ENCODE results near the gene CD244. TPM values are rescaled to one million over a fixed set of nuclear protein-coding genes. Genes with fewer than 3 reads are reported as not detected.
"Not testable (repeated sequence)": the region's sequence is repeated elsewhere in the genome, so short reads cannot be mapped to it uniquely, and the experiment has no call there.

Gene CD244
- total RNA-seq, 2 experiments from 2014 or later: 1.9 to 2.1 TPM

DNA sequence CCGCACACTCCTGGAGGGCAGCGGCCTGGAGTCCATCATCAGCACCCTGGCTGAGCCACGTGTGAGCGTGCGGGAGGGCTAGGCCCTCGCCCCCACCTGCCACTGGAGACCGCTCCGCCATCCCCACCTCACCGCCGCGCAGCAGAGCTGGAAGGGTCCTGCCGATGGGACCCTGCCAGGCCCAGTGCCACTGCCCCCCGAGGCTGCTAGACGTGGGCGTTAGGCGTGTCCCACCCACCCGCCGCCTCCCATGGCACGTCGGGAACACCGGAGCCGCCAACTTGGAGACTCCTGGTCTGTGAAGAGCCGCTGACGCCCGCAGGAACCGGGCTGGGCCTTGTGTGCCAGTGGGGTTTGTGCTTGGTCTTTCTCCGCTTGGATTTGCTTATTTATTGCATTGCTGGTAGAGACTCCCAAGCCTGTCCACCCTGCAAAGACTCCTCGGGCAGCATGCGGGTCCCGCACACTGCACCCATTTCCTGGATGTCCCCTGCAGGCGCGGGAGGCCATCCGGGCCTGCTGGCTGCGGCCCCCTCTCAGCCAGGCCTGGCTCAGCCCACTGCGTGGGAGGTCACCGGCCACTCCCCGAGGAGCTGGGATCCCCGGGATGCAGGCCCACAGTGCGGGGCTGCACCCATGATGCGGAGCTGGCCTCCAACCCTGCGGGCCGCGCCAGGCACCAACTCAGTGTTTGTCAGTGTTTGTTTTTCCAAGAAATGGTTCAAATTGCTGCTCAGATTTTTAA is 60.7 kb downstream of the CD244 start:
- CTCF ChIA-PET: interaction anchor here (1.1 kb wide), 1 partner anchor 35 kb away, joined by 5 read pairs; no protein-coding TSS in a partner anchor
- POLR2A ChIA-PET: no interaction called here

DNA sequence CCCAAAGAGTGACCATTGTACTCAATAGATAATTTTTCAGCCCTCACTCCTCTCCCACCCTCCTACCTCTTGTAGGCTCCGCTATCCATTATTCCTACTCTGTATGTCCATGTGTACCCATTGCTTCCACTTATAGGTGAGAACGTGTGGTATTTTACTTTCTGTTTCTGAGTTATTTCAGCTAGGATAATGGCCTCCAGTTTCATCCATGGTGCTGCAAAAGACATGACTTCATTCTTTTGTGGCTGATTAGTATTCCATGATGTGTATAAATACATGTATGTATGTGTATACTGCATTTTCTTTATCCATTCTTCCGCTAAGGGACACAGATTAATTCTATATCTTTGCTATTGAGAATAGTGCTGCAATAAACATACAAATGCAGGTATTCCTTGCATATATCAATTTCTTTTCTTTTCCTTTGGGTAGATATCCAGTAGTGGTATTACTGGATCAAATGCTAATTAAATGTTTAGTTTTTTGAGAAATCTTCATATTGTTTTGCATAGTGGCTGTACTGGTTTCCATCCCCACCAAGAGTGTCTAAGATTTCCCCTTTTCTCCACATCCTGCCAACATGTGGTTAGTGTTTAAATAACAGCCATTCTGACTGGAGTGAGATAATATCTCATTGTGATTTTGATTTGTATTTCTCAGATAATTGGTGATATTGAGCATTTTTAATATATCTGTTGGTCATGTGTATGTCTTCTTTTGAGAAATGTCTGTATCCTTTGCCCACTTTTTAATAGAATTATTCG is 61.9 kb downstream of the CD244 start:
- POLR2A ChIA-PET: interaction anchor here (0.6 kb wide), 1 partner anchor 53 kb away, joined by 3 read pairs; no protein-coding TSS in a partner anchor
- CTCF ChIA-PET: interaction anchor here (1.4 to 1.8 kb wide), 2 partner anchors 21 to 30 kb away, joined by 3 to 5 read pairs; no protein-coding TSS in a partner anchor

DNA sequence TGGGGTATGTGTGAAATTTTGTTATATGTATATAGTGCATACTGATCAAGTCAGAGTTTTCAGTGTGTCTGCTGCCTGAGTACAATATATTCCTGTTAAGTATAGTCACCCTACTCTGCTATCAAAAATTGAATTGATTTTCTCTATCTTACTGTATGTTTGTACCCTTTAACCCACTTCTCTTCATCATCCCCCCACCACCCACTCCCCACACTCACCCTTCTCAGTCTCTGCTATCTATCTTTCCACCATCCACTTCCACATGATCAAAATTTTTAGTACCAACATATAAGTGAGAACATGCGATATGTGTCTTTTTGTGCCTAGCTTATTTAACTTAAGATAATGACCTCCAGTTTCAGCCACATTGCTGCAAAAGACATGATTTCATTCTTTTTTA is 62.5 kb downstream of the CD244 start:
- CTCF ChIA-PET: interaction anchor here (1.1 to 1.8 kb wide), 3 partner anchors 20 to 181 kb away, joined by 3 to 5 read pairs (median 4); no protein-coding TSS in a partner anchor
- POLR2A ChIA-PET: no interaction called here

DNA sequence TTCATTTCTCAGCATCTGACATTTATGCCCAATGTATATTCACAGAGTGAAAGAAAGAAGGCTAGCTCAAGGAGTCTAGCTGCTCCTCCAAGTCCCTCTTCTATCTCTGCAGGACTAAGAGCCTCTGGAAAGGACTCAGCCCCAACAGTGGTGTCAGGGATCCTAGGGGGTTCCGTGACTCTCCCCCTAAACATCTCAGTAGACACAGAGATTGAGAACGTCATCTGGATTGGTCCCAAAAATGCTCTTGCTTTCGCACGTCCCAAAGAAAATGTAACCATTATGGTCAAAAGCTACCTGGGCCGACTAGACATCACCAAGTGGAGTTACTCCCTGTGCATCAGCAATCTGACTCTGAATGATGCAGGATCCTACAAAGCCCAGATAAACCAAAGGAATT is 63.0 kb downstream of the CD244 start:
- POLR2A ChIA-PET: no interaction called here
- CTCF ChIA-PET: interaction anchor here (1.1 to 2.0 kb wide), 4 partner anchors 20 to 181 kb away, joined by 3 to 6 read pairs (median 4); no protein-coding TSS in a partner anchor

DNA sequence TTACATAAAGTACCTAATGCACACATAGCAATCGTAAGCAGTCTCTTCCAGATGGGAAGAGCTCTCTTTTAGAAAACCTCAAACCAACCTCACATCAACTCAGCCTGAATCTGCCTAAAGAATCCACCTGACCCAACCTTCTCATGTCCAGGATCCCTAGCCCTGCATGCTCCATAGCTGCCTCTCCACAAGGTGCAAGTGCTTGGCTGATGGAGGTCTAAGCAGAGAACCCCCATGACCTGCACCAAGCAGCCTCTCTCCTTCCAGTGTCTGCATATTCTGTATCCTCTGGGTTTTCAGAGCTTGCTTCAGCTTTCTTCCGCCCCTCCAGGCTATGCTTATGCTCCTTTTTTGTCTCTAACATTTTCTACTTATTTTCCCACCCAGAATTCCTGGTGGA is 64.2 kb downstream of the CD244 start:
- ChIA-PET POLR2A (interaction anchor here (0.9 to 1.5 kb wide), 5 partner anchors 10 to 196 kb away, joined by 3 to 11 read pairs (median 4); partner anchors contain the start of gene SLAMF1), CTCF (interaction anchor here (1.1 to 2.6 kb wide), 8 partner anchors 8 to 76 kb away, joined by 3 to 10 read pairs (median 4); no protein-coding TSS in a partner anchor)

DNA sequence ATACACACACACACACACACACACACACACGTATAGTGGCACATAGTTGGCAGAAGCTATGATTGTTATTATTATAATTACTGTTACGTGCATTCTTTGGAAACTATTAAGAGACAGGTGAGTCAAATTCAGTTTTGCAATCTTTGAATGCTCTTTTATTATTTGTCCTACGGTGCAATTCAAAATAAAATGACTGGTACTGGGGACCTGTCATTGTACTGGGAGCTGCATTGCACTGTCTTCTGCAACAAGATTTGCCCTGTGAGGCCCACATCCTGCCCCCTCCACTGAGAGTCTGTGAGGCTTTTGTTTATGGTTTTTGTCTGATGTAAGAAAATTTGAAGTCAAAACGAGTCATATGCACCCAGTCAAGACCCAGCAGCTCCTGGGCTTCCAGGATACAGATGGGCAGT is 64.8 kb downstream of the CD244 start:
- ChIA-PET CTCF (interaction anchor here (0.9 to 2.6 kb wide), 10 partner anchors 8 to 192 kb away, joined by 3 to 10 read pairs (median 4); no protein-coding TSS in a partner anchor), POLR2A (interaction anchor here (0.7 to 1.5 kb wide), 6 partner anchors 10 to 197 kb away, joined by 3 to 11 read pairs (median 4); partner anchors contain the start of gene SLAMF1)

DNA sequence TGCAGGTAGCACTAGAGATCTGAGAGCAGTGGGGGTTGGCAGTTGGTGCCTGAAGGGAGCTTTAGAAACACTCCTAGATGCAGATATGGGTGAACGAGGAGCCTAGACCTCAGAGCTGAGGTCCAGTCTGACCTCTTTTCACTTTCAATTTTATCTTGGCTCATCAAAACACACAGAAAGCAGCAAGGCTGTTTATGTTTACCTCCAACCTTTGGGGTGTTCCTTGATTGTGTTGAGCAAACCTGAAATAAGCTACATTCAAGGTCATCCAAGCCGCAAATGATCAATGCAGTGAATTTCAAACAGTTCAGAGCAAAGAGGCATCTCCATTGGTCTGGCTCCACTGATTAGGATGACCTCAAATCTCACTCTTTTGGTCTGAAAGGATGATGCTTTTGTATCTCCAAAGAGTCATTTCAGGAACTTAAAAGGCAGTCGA is 65.4 kb downstream of the CD244 start:
- ChIA-PET CTCF (interaction anchor here (0.9 to 2.6 kb wide), 10 partner anchors 8 to 193 kb away, joined by 3 to 10 read pairs (median 4); no protein-coding TSS in a partner anchor), POLR2A (interaction anchor here (1.2 kb wide), 1 partner anchor 21 kb away, joined by 4 read pairs; no protein-coding TSS in a partner anchor)

DNA sequence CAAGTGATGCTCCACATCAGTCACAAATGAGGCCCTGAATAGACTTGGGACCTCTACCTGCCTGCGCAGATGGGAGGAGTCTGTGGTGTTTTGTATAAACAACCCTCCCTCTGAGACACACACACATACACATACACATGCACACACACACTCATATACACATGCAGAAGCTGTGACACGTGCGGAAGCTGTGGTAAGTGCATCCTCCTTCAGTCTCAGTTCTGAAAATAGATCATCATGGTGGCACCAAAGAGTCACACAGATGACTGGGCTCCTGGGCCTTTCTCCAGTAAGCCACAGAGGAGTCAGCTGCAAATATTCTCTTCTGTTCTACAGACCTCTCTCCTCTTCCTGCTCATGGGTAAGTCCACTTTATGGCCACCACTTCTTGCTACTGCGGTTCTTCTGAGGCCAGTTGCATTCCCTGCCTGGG is 66.7 kb downstream of the CD244 start, which contains the start of gene LY9:
LY9 (plus strand) TSS at position 224 of the 433 bp plus-strand sequence; CDS start at position 238, 14 bp downstream.
- ChIA-PET POLR2A (interaction anchor here (0.7 to 1.1 kb wide), 2 partner anchors 42 to 113 kb away, joined by 3 to 6 read pairs; no protein-coding TSS in a partner anchor), CTCF (interaction anchor here (0.9 to 1.7 kb wide), 14 partner anchors 12 to 194 kb away, joined by 3 to 7 read pairs (median 4); no protein-coding TSS in a partner anchor)

DNA sequence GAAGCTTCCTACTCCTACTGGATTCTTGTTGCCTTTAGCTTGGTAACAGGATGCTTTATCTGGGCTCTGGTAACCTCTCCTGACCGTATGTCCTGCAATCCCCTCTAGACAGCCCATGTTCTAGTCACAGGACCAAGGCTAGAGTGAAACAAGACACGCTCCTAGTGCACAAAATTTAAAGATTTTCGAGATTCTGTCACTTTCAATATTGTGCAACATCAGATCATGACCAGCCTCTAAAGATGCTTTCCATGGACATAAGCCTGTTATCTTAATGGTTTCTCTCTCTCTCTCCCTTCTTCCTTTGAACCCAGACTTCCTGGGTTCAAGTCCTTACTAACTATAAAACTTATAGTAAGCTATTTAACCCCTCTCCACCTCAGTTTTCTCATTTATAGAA is 68.3 kb downstream of the CD244 start:
- CTCF ChIA-PET: interaction anchor here (0.6 to 1.1 kb wide), 4 partner anchors 12 to 67 kb away, joined by 3 to 5 read pairs (median 4); no protein-coding TSS in a partner anchor

DNA sequence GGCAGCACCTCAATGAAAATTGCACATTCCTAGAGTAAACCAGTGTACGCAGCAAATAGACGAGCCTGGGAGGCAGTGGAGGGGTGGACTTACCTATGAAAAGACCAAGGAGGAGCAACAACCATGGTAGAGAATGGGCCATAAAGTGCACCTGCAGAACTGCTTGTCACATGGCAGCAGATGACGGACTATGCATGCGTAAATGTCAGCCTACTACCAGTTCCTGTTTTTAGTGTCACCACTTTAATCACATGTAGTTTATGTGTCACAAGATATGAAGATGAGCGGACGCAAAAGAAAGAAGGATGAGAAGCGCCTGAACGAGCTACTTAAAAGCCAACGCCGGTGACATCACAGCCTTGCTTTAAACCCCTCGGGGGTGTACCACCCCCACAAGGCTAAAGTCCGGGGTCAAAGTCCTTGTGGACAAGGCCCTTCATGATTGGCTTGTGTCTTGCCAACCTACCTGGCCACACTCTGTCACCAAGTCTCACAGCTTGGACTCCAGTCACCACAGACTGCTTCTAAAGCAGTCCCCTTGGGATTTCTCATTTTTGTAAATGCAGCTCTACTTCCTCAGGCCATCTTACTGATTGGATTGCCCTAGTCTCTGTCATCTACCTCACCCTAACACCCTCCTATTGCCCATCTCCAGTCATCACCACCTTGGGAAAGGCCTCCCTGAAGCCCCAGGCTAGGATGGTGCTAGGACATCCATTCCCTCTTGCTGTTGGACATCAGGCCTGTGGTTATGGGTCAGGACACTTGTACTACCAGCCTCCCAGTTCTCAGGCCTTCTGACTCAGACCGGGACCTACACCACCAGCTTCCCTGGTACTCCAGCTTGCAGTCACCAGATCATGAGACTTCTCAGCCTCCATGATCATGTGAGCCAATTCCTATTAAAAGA is 72.7 kb downstream of the CD244 start:
- CTCF ChIA-PET: interaction anchor here (1.4 to 1.8 kb wide), 2 partner anchors 11 to 40 kb away, joined by 3 to 4 read pairs; no protein-coding TSS in a partner anchor

More for the DNA sequence above, 68.3 kb downstream of the CD244 start:
- POLR2A ChIA-PET: no interaction called here

DNA sequence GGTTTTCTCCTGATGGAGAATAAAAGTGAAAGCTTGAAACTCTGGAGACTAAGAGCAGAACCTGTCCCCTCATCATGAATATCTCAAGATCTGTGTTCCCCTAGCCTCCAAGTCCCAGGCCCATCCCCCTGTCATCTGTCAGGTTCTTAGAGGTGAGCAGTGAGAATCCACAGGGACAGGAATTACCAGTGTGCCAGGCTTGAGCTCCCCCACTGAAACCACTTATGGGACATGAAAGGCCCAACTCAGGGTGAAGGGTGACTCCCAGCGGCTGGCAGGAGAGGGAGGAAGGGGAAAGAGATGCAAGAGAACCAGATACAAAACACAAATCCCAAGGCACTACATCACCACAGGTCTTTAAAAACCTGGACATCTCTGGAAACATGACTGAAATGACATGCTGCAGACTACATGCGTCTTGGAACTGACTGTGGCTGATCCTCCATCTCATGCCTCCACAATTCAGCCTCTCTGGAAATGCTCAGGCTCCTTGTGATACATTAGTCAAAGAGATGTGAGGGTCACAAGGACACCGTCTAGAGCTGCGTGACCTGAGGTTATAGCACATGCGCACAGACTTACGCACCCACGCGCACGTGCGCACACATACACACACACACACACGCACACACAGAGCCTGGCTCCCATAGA is 73.5 kb downstream of the CD244 start:
- ChIA-PET CTCF (interaction anchor here (1.4 to 1.8 kb wide), 2 partner anchors 10 to 41 kb away, joined by 3 to 4 read pairs; no protein-coding TSS in a partner anchor), POLR2A (no interaction called here)

More for the DNA sequence above, 72.7 kb downstream of the CD244 start:
- POLR2A ChIA-PET: no interaction called here

DNA sequence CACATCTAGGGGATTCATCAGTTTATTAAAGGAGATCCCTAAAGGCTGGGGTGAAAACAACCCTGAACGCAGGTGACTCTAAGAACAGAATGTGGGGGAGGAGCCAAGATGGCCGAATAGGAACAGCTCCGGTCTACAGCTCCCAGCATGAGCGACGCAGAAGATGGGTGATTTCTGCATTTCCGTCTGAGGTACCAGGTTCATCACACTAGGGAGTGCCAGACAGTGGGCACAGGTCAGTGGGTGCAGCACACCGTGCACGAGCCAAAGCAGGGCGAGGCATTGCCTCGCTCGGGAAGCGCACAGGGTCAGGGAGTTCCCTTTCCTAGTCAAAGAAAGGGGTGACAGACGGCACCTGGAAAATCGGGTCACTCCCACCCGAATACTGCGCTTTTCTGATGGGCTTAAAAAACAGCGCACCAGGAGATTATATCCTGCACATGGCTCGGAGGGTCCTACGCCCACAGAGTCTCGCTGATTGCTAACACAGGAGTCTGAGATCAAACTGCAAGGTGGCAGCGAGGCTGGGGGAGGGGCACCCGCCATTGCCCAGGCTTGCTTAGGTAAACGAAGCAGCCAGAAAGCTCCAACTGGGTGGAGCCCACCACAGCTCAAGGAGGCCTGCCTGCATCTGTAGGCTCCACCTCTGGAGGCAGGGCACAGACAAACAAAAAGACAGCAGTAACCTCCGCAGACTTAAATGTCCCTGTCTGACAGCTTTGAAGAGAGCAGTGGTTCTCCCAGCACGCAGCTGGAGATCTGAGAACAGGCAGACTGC is 79.5 kb downstream of the CD244 start:
- CTCF ChIA-PET: interaction anchor here (1.2 kb wide), 1 partner anchor 11 kb away, joined by 3 read pairs; no protein-coding TSS in a partner anchor
- POLR2A ChIA-PET: not testable (repeated sequence)

DNA sequence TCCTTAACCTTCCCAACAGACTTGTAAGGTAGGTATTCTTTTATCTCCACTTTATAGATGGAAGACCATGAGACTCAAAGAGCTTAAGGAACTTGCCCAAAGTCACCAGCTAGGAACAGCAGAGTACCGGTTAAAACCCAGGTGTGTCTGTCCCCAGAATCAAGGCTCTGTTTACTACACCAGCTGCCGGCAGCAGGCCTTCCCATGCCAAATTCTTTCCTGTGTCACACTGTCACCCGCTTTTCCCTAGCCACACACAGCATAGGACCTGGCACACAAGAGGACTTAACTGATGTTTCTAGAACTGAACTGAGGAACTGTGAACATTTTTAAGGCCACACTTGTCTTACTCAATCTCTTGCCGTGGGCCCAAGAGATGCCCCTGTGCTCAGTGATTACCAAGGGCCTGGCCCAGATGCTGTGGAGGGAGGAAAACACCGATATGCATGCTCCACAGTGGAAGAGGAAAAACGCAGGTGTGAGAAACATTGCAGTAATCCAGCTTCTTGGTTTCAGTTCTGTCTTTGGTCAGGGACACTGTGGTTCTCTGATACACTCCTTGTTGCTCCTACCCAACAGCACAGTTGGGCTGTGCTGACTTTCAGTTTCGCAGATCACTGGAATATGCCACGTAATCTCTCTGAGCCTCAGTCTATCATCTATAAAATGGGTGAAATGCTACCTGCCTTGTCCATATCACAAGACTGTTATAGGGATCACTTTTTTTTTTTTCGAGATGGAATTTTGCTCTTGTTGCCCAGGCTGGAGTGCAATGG is 80.6 kb downstream of the CD244 start:
- ChIA-PET POLR2A (interaction anchor here (0.5 to 1.0 kb wide), 3 partner anchors 16 to 27 kb away, joined by 3 to 8 read pairs (median 4); no protein-coding TSS in a partner anchor), CTCF (interaction anchor here (0.7 to 3.4 kb wide), 9 partner anchors 12 to 172 kb away, joined by 3 to 18 read pairs (median 3); no protein-coding TSS in a partner anchor)

DNA sequence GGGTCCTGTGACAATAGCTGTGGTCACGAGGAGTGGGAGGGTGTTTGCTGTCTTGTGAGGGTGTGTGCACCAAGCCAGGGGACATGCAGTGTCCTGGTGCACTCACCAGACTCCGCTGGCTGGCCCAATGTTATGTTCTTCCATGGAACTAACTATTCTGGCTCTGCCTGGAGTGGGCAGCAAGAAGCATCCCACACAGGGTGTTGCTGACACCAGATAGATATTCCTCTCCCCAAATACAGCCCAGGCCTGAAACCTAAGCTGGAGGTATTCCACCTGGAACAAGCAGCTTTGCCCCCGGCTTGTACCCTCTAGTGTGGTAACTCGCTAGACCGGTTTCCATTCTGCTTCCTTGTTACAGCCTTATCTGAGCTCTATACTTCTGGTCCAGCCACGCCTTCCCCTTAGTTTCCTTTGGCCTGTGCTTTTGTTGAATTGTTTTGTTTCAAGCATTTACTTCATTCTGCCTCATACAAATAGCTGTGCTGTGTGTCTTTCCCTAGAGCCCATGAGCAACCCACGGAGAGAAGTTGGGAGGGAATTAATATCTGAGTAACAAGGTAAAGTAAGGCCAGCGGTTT is 81.4 kb downstream of the CD244 start:
- POLR2A ChIA-PET: interaction anchor here (0.5 to 1.0 kb wide), 2 partner anchors 17 to 26 kb away, joined by 3 to 8 read pairs; no protein-coding TSS in a partner anchor
- CTCF ChIA-PET: interaction anchor here (0.7 to 4.4 kb wide), 12 partner anchors 13 to 173 kb away, joined by 3 to 18 read pairs (median 4); partner anchors contain the start of gene LY9

DNA sequence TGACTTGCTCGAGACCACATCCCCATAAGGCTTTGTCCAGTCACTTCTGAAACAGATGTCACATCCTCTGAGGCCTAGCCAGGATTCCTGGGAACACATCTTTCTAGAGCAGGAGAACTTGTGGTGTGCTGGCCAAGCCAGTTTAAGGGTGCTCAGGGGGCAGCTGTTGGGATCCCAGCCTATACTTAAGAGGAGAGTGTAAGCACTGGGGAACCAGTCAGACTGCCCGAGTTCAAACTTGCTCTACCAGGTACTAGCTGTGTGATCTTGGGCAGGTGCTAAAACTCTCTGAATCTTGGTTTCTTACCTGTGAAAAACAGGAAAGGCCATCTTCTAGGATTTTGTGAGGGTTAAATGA is 82.3 kb downstream of the CD244 start:
- POLR2A ChIA-PET: no interaction called here
- CTCF ChIA-PET: interaction anchor here (0.6 to 4.4 kb wide), 19 partner anchors 10 to 352 kb away, joined by 3 to 18 read pairs (median 4); partner anchors contain the start of genes DEDD, ITLN2 and LY9
